Measurements from ENCODE around the gene RIPK4.

- TF ChIP-seq CTCF (IDR thresholded peaks at IDR 0.05; ENCODE audit: insufficient read depth, low read depth, low read length) (no peak), EZH2 (IDR thresholded peaks at IDR 0.05; ENCODE audit: insufficient read depth, low read length) (no peak)
Observed at GRCh38 chr21:41766883-41767605, at the start of gene RIPK4.
